Measurements from ENCODE around the gene THOC6.
"Not testable (repeated sequence)": the region's sequence is repeated elsewhere in the genome, so short reads cannot be mapped to it uniquely, and the experiment has no call there.

Gene THOC6

GRCh38 chr16:3075523-3075915, 51.7 kb downstream of the THOC6 start:
- no peak for DNase-seq

GRCh38 chr16:3075946-3076345, 52.1 kb downstream of the THOC6 start:
- not testable (repeated sequence) for DNase-seq

GRCh38 chr16:3076577-3076976, 52.7 kb downstream of the THOC6 start:
- DNase-seq = no peak

Data from stimulated activated naive CD4-positive, alpha-beta T cell (primary cell).